GM12878 (cell line): ENCODE measurements around the gene TTC32. TPM values are rescaled to one million over a fixed set of nuclear protein-coding genes. Genes with fewer than 3 reads are reported as not detected.
A peak's percentile ranks its signal among the peaks of the same experiment; 100 is the strongest.
"Not testable (repeated sequence)": the region's sequence is repeated elsewhere in the genome, so short reads cannot be mapped to it uniquely, and the experiment has no call there.

Source experiments
- ATAC-seq: fragments of 200-7000 bp; cut with Tn5 transposase; 3 replicates; pipeline ENCODE4 v1.9.1; 2020; ENCODE audit warnings: mild to moderate bottlenecking, moderate library complexity
- BruUV-seq: library from RNA; stranded (reverse); fragments of 400-500 nt; replicated peaks from 2 replicates; lab custom pipeline; 2021; lab: Mats Ljungman, UMichigan
- CTCF ChIA-PET: fragments of 300-600 bp; sonication (Branson Sonifier 250); formaldehyde crosslinking; extraction: SDS; loops from one replicate; lab custom pipeline; 2021; ENCODE audit warnings: inconsistent platforms; lab: Yijun Ruan, JAX
- POLR2A ChIA-PET: fragments of 350-600 bp; formaldehyde crosslinking; extraction: SDS; loops from one replicate; lab custom pipeline; 2021; ENCODE audit warnings: inconsistent platforms; lab: Charles Lee
- RAD21 ChIA-PET: fragments of 300-600 bp; sonication (Branson Sonifier 250); formaldehyde crosslinking; loops from one replicate; lab custom pipeline; 2023; ENCODE audit warnings: antibody characterized with exemption; ENCODE audit not compliant: unreplicated experiment; lab: Charles Lee
- SMC1A ChIA-PET: fragments of 300-600 bp; sonication (Branson Sonifier 250); formaldehyde crosslinking; loops from one replicate; lab custom pipeline; 2023; ENCODE audit not compliant: unreplicated experiment, uncharacterized antibody; lab: Charles Lee
- DNase-seq: peaks from one replicate; pipeline ENCODE4 v3.0.0-alpha.2; 2011; ENCODE audit warnings: low read depth, low spot score
- FAIRE-seq: peaks from 3 replicates; lab custom pipeline; 2011; peaks lifted over from hg19 to GRCh38; lab: Jason Lieb, UNC
- H2AFZ ChIP-seq: 2 replicates; pipeline ENCODE4 v1.6.0; 2011; ENCODE audit warnings: low read depth, low read length, control low read depth; ENCODE audit not compliant: control insufficient read depth
- H3K27ac ChIP-seq: 2 replicates; pipeline ENCODE4 v1.5.1; 2011; ENCODE audit warnings: control low read depth; ENCODE audit not compliant: control insufficient read depth, insufficient read depth
- H3K27me3 ChIP-seq, 2 experiments: replicated peaks in 1 of 2; 2 replicates each; pipeline versions ENCODE4 v1.6.0 to v1.6.1; 2011; ENCODE audit warnings: low read length in 1 of 2; ENCODE audit not compliant: control insufficient read depth in 2 of 2, insufficient read depth in 2 of 2
- H3K36me3 ChIP-seq, 2 experiments: 2 replicates each; pipeline ENCODE4 v1.5.1; 2011; ENCODE audit warnings: low read length in 1 of 2; ENCODE audit not compliant: control insufficient read depth in 2 of 2, insufficient read depth in 2 of 2
- H3K4me1 ChIP-seq: 2 replicates; pipeline ENCODE4 v1.6.1; 2011; ENCODE audit warnings: mild to moderate bottlenecking, low read length, moderate library complexity, mixed read lengths; ENCODE audit not compliant: control insufficient read depth, insufficient read depth
- H3K4me2 ChIP-seq: 2 replicates; pipeline ENCODE4 v1.6.0; 2011; ENCODE audit warnings: control low read depth; ENCODE audit not compliant: control insufficient read depth, insufficient read depth
- H3K4me3 ChIP-seq: fragments of 200-600 bp; sonication (generic); 2 replicates; pipeline ENCODE4 v1.5.1; 2016
- H3K79me2 ChIP-seq: 2 replicates; pipeline ENCODE4 v1.6.0; 2011; ENCODE audit warnings: low read length; ENCODE audit not compliant: control insufficient read depth, insufficient read depth
- H3K9ac ChIP-seq: 2 replicates; pipeline ENCODE4 v1.8.0; 2011; ENCODE audit warnings: low read length, control low read depth, mixed read lengths; ENCODE audit not compliant: control insufficient read depth, insufficient read depth
- H3K9me3 ChIP-seq: replicated peaks from 3 replicates; pipeline ENCODE4 v1.5.1; 2011; ENCODE audit warnings: mild to moderate bottlenecking, low read length; ENCODE audit not compliant: control insufficient read depth, insufficient read depth
- H4K20me1 ChIP-seq: 2 replicates; pipeline ENCODE4 v1.6.0; 2011; ENCODE audit not compliant: control insufficient read depth, insufficient read depth
- BHLHE40 ChIP-seq, 2 experiments: fragments of 450-650 bp in 1 of 2; IDR thresholded peaks; 2 replicates each; pipeline ENCODE4 v1.6.1; 2011 to 2017; ENCODE audit warnings: low read depth in 2 of 2, borderline replicate concordance in 1 of 2, improper control_type of control experiment in 1 of 2, low read length in 1 of 2, mild to moderate bottlenecking in 1 of 2
- PKNOX1 ChIP-seq: fragments of 450-650 bp; IDR thresholded peaks from 2 replicates; pipeline ENCODE4 v1.6.1; 2016; ENCODE audit warnings: mild to moderate bottlenecking
- RAD51 ChIP-seq: fragments of 450-650 bp; IDR thresholded peaks from 2 replicates; pipeline ENCODE4 v1.6.1; 2016; ENCODE audit warnings: moderate library complexity, mild to moderate bottlenecking, inconsistent platforms
- in situ Hi-C: fragments of 300-500 bp; cut with MboI; formaldehyde crosslinking; loops from 9 replicates; pipeline ENCODE4 v1.14.3; 2018; ENCODE audit warnings: mixed read lengths
- intact Hi-C: fragments of 100-400 bp; cut with micrococcal nuclease; formaldehyde crosslinking; loops from one replicate; pipeline ENCODE4 v1.14.2; 2022; ENCODE audit not compliant: unreplicated experiment
- polyA plus RNA-seq, 11 experiments: library from polyadenylated mRNA; depleted of rRNA in 4 of 11; unstranded in 6 of 11; stranded (reverse) in 5 of 11; fragments of >200 nt; fragmentation: Nextera tagmentation in 4 of 11; fragmentation: Illumina TruSeq in 1 of 11; extraction: Ambion mirVana in 4 of 11; extraction: Trizol in 1 of 11; gene quantifications; 1 replicate in 1 of 11; 2 replicates in 10 of 11; pipeline versions ENCODE4 v1.2.1 to v1.2.3, GENCODE V29; 2011 to 2016; ENCODE audit warnings: inconsistent platforms in 2 of 11, missing spikeins in 2 of 11, low read depth in 1 of 11
- total RNA-seq, 4 experiments: library from RNA; depleted of rRNA in 3 of 4; stranded (reverse); fragments of >200 nt in 3 of 4; fragmentation: Illumina TruSeq in 1 of 4; extraction: Trizol in 1 of 4; gene quantifications; 2 replicates each; pipeline versions ENCODE4 v1.2.1 to v1.2.3, GENCODE V29; 2013 to 2021
- TF ChIP-seq, protein P1 (sequence below): fragments of 450-650 bp; IDR thresholded peaks from 2 replicates; pipeline ENCODE4 v1.6.1; 2017; ENCODE audit warnings: mild to moderate bottlenecking, moderate library complexity

TTC32 gene
- total and polyA plus RNA-seq, 10 of the 15 experiments (the other 5 are each of a cell fraction or from before 2014, with no cell fraction given) = 11.1 to 30.0 (median 19.7) TPM

DNA sequence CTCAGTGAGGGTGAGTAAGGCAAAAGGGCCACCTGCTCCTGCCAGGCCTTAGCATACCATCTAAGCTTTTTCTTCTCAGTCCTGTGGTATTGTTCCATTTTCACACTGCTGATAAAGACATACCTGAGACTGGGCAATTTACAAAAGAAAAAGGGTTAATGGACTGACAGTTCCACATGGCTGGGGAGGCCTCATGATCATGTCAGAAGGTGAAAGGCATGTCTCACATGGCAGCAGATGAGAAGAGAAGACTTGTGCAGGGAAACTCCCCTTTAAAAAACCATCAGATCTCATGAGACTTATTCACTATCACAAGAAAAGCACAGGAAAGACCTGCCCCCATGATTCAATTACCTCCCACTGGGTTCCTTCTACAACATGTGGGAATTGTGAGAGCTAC is 21.6 kb downstream of the TTC32 start:
- not testable (repeated sequence) for H3K79me2 ChIP-seq
- peak; percentile 28; the same call in 1 of the 2 replicates for TF ChIP-seq RAD51
- TF ChIP-seq BHLHE40 (IDR thresholded peaks at IDR 0.05; ENCODE audit: borderline replicate concordance in 1 of 2, low read depth in 2 of 2, low read length in 1 of 2) = peak in 1 of 2 experiments; percentile 24; a peak in 1 of 4 replicates
- TF ChIP-seq PKNOX1 = 0 out of 2 replicates have a peak, but pooled peaks have one; percentile 12
- TF ChIP-seq, protein P1, sequence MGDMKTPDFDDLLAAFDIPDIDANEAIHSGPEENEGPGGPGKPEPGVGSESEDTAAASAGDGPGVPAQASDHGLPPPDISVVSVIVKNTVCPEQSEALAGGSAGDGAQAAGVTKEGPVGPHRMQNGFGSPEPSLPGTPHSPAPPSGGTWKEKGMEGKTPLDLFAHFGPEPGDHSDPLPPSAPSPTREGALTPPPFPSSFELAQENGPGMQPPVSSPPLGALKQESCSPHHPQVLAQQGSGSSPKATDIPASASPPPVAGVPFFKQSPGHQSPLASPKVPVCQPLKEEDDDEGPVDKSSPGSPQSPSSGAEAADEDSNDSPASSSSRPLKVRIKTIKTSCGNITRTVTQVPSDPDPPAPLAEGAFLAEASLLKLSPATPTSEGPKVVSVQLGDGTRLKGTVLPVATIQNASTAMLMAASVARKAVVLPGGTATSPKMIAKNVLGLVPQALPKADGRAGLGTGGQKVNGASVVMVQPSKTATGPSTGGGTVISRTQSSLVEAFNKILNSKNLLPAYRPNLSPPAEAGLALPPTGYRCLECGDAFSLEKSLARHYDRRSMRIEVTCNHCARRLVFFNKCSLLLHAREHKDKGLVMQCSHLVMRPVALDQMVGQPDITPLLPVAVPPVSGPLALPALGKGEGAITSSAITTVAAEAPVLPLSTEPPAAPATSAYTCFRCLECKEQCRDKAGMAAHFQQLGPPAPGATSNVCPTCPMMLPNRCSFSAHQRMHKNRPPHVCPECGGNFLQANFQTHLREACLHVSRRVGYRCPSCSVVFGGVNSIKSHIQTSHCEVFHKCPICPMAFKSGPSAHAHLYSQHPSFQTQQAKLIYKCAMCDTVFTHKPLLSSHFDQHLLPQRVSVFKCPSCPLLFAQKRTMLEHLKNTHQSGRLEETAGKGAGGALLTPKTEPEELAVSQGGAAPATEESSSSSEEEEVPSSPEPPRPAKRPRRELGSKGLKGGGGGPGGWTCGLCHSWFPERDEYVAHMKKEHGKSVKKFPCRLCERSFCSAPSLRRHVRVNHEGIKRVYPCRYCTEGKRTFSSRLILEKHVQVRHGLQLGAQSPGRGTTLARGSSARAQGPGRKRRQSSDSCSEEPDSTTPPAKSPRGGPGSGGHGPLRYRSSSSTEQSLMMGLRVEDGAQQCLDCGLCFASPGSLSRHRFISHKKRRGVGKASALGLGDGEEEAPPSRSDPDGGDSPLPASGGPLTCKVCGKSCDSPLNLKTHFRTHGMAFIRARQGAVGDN = peak; percentile 58; the same call in 1 of the 2 replicates
- TF ChIP-seq, all 136 proteins: peak for 4; not testable (repeated sequence) for 132
- H3K9ac ChIP-seq, RAD21 ChIA-PET, H3K4me1 ChIP-seq, H3K9me3 ChIP-seq, DNase-seq, H2AFZ ChIP-seq, H3K27me3 ChIP-seq, intact Hi-C loops, H3K4me3 ChIP-seq, H3K27ac ChIP-seq, in situ Hi-C loops, CTCF ChIA-PET, FAIRE-seq, SMC1A ChIA-PET, ATAC-seq, H3K4me2 ChIP-seq, H3K36me3 ChIP-seq, H4K20me1 ChIP-seq, POLR2A ChIA-PET, BruUV-seq: not testable (repeated sequence)
